NT2/D1 (cell line): Measurements from ENCODE around the gene AGBL5.

Experiments
- YY1 ChIP-seq: IDR thresholded peaks from 2 replicates; pipeline ENCODE4 v1.6.1; 2011; ENCODE audit not compliant: insufficient read length, insufficient read depth
- ZNF274 ChIP-seq: IDR thresholded peaks from 2 replicates; pipeline ENCODE4 v1.6.1; 2011; ENCODE audit warnings: mild to moderate bottlenecking, low read depth, low read length

GRCh38 chr2:27085062-27085672 lies 33.7 kb downstream of the AGBL5 start:
- TF ChIP-seq YY1 (no peak), ZNF274 (no peak)
